ENCODE measurements around the gene EPDR1.

- TF ChIP-seq POLR2A (IDR thresholded peaks at IDR 0.05; ENCODE audit: low read length) (no peak), GATA1 (IDR thresholded peaks at IDR 0.05; ENCODE audit: low read depth, low read length) (no peak)
These were observed 24.9 kb downstream of the EPDR1 start for GRCh38 chr7:37945336-37945735.

Measured in erythroblast (primary cell).